NCI-H128 (cell line): ENCODE measurements around the gene CXCL6.

Source experiments
- DNase-seq: peaks from one replicate; lab custom pipeline; 2025; ENCODE audit not compliant: unreplicated experiment; lab: John Stamatoyannopoulos, UW

The CXCL6 gene

GRCh38 chr4:73841243-73841925, 4.9 kb downstream of the CXCL6 start:
- no peak for DNase-seq

DNA sequence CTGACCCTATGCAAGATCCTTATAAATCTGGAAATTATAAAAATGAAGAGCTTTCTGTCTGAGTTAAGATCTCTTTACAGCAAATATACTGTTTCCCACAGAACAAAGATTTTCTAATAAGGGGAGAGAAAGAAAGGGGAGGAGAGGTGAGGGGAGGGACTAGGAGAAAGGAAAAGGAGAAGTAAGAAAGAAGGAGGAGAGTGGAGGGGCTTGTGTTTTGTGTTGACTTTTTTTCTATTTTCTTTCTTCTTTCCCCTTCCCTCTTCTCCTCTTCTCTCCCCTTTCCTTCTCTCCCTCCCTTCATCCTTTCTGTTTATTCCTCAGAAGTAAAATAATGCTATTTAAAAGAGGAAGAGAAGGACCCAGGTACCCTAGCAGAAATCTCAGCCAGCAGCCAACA, 6.2 kb downstream of the CXCL6 start:
- no peak for DNase-seq

DNA sequence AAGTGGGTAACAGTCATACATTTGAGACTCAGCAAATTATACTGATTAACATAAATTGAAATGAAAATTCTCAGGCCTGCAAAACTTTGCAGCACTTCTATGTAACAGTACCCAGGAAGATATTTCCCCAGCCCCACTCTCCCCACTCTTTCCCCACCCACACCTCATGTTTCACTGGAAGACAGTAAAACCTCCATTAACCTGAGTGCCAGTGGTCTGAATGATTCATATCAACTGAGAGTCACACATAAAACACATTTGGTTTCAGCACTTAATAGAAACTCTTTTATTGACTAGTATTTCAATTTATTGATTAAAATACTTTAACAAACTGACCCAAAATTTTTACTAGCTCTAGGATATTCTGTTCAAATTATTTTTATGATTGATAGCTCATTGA, 6.9 kb downstream of the CXCL6 start:
- DNase-seq = no peak

DNA sequence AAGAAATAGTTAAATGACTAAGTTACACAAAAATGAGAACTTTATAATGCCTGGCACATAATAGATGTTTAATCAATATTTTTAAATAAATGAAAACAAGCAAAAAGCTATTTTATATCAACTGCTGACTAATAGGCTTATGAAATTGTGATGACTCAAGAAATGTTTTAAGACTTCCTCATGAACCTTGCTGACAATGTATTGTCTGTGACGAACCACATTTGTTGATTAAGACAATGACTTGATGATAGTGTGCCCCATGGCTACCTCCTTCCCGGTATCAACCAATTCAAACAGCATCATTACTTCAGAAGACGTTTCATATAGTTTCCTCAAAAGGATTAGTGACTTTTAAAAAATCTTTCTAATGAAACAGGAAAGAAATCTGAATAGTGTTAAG, 7.9 kb downstream of the CXCL6 start:
- no peak for DNase-seq

DNA sequence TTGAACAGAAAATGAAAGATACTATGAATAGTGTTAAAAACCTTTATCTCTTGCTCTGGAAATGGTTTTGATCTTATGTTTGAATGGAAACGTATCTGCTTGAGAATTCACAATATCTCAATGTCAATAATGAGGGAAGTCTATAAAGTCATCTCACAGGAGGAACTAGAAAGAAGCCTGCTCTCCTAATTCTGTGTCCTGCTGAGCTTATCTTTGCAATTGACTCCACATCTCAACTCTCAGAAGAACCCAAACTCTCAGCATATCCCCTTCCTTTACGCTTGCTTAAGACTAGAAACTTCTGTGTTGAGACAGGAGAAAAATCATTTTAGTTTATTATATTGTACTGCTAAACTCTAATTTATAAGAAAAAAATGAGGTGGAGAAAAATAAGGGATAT, 8.3 kb downstream of the CXCL6 start:
- DNase-seq = no peak

DNA sequence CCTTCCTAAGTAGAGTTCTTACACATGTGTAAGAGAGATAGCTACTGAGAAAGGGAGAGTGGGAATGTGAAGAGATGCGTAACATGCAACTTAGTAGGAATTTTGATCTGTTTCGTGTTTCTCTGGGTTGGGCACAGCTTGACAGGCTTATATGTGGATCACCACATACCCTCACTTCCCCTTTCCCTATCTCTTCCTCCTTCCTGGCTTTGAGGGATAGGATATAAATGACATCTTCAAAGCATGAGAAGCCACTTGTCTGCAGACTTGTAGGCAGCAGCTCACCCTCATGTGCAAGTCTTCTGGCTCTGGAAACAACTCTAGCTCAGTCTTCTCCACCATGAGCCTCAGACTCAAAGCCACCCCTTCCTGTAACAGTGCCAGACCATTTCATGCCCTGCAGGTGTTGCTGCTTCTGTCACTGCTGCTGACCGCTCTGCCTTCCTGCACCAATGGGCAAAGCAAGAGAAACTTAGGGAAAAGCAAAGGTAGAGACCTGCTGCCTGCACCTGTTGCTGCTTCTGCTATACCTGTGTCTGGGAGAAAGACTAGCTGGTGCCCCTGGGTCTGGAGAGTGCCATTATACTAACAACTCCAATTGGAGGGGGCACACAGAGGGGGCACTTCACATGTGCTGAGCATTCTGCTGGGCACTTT, 11.2 kb downstream of the CXCL6 start:
- DNase-seq = no peak

DNA sequence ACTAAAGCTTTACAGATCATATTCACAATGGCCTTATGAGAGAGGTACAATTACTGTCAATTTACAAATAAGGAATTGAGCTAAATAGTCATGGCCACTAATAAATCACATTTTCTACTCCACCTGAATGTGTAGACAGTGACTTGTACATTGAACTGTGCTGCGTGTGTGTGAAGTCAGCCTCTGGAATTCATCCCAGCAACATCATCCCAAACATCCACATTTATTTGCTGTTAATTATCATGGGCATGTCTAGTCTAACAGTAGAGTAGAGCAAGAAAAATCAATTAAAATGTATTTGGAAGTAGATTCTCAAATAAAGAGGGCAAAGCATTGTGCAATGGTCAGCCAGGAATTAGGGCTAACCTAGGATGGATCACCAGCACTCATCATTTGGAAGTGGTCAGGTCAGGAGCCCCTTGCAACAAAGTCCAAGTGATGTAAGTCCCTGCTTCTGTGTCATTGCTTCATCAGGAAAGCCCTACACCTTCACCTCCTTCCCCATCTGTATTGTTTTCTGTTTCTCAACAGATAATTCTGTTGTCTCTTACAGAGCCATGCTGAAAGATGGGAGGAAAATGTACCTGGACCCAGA, 11.8 kb downstream of the CXCL6 start:
- DNase-seq = no peak

GRCh38 chr4:73850261-73850970, 13.9 kb downstream of the CXCL6 start:
- no peak for DNase-seq

GRCh38 chr4:73851293-73851692, 14.8 kb downstream of the CXCL6 start:
- DNase-seq = no peak

DNA sequence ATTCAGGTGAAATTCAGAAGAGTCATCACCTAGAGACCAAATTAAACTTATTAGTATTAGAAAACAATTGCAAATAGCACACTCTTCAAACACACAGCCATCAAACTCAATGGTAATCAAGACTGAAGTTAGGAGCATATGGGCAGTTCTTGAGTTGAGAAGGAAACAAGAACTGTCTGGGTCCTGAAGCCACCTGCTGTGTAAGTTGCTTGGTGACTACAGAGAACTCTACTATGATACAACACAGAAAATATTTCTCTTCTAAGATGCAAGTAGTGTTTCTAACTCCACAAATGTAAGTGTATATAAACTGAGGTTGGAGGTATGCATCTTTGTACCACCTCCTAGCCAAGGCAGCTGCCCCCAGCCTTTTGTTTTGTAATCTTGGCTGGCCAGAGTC, 16.3 kb downstream of the CXCL6 start:
- DNase-seq = no peak

- DNase-seq = no peak
These were observed 16.8 kb downstream of the CXCL6 start, which contains the start of gene PF4V1 for GRCh38 chr4:73853246-73853704. Gene PF4V1, plus strand, starts transcription at chr4:73853296. Its CDS starts 67 bp downstream, at chr4:73853363.

- no peak for DNase-seq
These were observed 17.4 kb downstream of the CXCL6 start for GRCh38 chr4:73853718-73854473.

DNA sequence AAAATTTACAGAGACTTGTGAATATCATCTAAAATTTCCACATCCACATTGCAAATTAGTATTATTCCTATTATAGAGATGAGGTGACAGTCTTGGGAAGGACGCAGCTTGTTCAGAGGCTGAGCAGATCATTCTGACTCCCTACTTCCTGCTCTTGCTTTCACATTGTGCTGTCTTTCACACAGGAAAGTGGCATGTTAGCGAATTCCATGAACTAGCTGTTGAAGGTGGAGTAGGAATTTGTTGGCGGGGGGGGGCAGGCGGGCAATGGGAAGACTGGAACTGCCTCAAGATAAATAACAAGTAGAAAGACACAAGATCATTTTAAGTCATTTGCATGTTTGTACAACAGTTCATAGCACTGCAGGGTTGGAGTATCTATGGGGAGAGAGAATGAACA, 18.9 kb downstream of the CXCL6 start:
- no peak for DNase-seq

DNA sequence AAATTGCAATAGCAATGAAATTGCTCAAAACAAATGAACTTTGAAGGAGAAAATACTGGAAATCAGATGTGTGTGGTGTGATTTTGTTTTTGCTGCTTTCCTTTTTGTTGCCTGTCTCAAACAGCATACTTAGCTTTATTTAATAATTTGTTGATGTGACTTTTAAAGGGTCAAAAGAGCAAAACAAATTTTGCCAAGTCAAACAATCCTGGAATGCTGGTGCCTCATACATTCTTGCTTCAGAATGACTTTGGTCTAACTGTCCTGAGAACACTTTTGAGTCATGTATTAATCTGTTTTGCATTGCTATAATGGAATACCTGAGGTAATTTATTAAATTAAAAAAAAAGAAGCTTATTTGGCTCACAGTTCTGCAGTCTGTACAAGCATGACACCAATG, 20.0 kb downstream of the CXCL6 start:
- DNase-seq = no peak

- DNase-seq = no peak
These were observed 23.2 kb downstream of the CXCL6 start for GRCh38 chr4:73859614-73860088.

GRCh38 chr4:73860181-73860580, 23.7 kb downstream of the CXCL6 start:
- DNase-seq = no peak

DNA sequence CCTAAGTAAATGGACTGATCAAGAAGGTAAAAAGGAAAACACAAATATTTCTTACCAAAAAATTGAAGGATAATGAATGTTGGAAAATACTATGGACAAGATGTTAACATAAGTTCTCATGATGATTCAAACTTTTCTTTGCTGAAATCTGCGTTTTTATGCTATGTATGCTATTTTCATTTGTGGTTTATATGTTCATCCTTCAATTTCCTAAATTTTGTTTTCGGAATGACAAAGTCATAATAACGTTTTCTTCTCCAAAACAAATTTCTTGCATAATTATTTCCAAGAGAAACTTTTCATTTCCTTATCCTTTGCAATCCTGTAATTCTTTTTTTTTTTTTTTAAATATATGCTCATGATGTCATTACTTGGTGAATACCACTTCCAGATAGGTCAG, 24.4 kb downstream of the CXCL6 start:
- DNase-seq = no peak

- DNase-seq = no peak
These were observed 25.8 kb downstream of the CXCL6 start for GRCh38 chr4:73862322-73862721.

- DNase-seq = no peak
These were observed 27.9 kb downstream of the CXCL6 start for GRCh38 chr4:73864365-73864764.

GRCh38 chr4:73864961-73865360, 28.5 kb downstream of the CXCL6 start:
- no peak for DNase-seq
